PFSK-1 (cell line): ENCODE data around the gene ZNF24.

Experiments used
- FOXP2 ChIP-seq: optimal IDR thresholded peaks from 2 replicates; pipeline ENCODE3; 2011; ENCODE audit warnings: borderline replicate concordance, control low read depth, inconsistent platforms; ENCODE audit not compliant: insufficient read depth; ENCODE audit errors: extremely low read length, extremely low read depth
- POLR2AphosphoS5 ChIP-seq: IDR thresholded peaks from 2 replicates; pipeline ENCODE4 v1.6.1; 2012; ENCODE audit warnings: low read depth, mild to moderate bottlenecking, control low read depth, low read length, moderate library complexity
- REST ChIP-seq, 2 experiments: IDR thresholded peaks; 2 replicates each; pipeline versions ENCODE4 v1.6.1 to v1.8.0; 2011 to 2012; ENCODE audit warnings: low read depth in 2 of 2, low read length in 2 of 2, control low read depth in 1 of 2, inconsistent platforms in 1 of 2, mild to moderate bottlenecking in 1 of 2, moderate library complexity in 1 of 2; ENCODE audit not compliant: insufficient read depth in 1 of 2
- SIN3A ChIP-seq: IDR thresholded peaks from 2 replicates; pipeline ENCODE4 v1.6.1; 2012; ENCODE audit warnings: mild to moderate bottlenecking, low read length, moderate library complexity, borderline replicate concordance; ENCODE audit not compliant: insufficient read depth
- TAF1 ChIP-seq: IDR thresholded peaks from 2 replicates; pipeline ENCODE4 v1.6.1; 2012; ENCODE audit warnings: low read length, control low read depth, borderline replicate concordance; ENCODE audit not compliant: insufficient read depth

ZNF24 gene

GRCh38 chr18:35361570-35362321 is 17.5 kb upstream of the ZNF24 start:
- no peak for TF ChIP-seq REST (IDR thresholded peaks at IDR 0.05; ENCODE audit: insufficient read depth in 1 of 2, low read depth in 2 of 2, low read length in 2 of 2)
- TF ChIP-seq TAF1, result no peak
- TF ChIP-seq POLR2AphosphoS5, result no peak
- no peak for TF ChIP-seq FOXP2
- no peak for TF ChIP-seq SIN3A

GRCh38 chr18:35355140-35355618 is 11.0 kb upstream of the ZNF24 start:
- TF ChIP-seq REST (IDR thresholded peaks at IDR 0.05; ENCODE audit: insufficient read depth in 1 of 2, low read depth in 2 of 2, low read length in 2 of 2) (no peak), TAF1 (no peak), SIN3A (no peak), POLR2AphosphoS5 (no peak), FOXP2 (no peak)

GRCh38 chr18:35352778-35353177 is 8.6 kb upstream of the ZNF24 start:
- no peak for TF ChIP-seq POLR2AphosphoS5
- TF ChIP-seq REST (IDR thresholded peaks at IDR 0.05; ENCODE audit: insufficient read depth in 1 of 2, low read depth in 2 of 2, low read length in 2 of 2), result no peak
- no peak for TF ChIP-seq FOXP2
- no peak for TF ChIP-seq SIN3A
- no peak for TF ChIP-seq TAF1

- TF ChIP-seq FOXP2 (no peak), SIN3A (no peak), TAF1 (no peak), POLR2AphosphoS5 (no peak), REST (IDR thresholded peaks at IDR 0.05; ENCODE audit: insufficient read depth in 1 of 2, low read depth in 2 of 2, low read length in 2 of 2) (no peak)
These were observed 8.1 kb upstream of the ZNF24 start for GRCh38 chr18:35352283-35352682.

GRCh38 chr18:35348001-35348400 is 3.8 kb upstream of the ZNF24 start:
- TF ChIP-seq REST (IDR thresholded peaks at IDR 0.05; ENCODE audit: insufficient read depth in 1 of 2, low read depth in 2 of 2, low read length in 2 of 2), result no peak
- no peak for TF ChIP-seq POLR2AphosphoS5
- TF ChIP-seq TAF1, result no peak
- no peak for TF ChIP-seq FOXP2
- no peak for TF ChIP-seq SIN3A
